LNCaP clone FGC (cell line): ENCODE measurements around the gene TUNAR.

Experiments used
- DNase-seq: peaks from one replicate; pipeline ENCODE4 v3.0.0-alpha.2; 2011; ENCODE audit warnings: low read depth
- H3K4me3 ChIP-seq: 2 replicates; pipeline ENCODE4 v1.5.1; 2011; ENCODE audit warnings: mild to moderate bottlenecking, low read depth, low read length, control low read depth
- CTCF ChIP-seq: IDR thresholded peaks from 2 replicates; pipeline ENCODE4 v1.5.1; 2012; ENCODE audit warnings: mild to moderate bottlenecking; ENCODE audit not compliant: control insufficient read depth, insufficient read depth; ENCODE audit errors: extremely low read depth

Gene TUNAR

GRCh38 chr14:95870772-95871171 lies 5.9 kb upstream of the TUNAR start:
- H3K4me3 ChIP-seq, result no peak overlapping the region
- no peak for DNase-seq
- no peak for TF ChIP-seq CTCF

GRCh38 chr14:95871531-95871930 lies 5.1 kb upstream of the TUNAR start:
- no peak for DNase-seq
- TF ChIP-seq CTCF, result no peak

GRCh38 chr14:95872777-95873176 lies 3.9 kb upstream of the TUNAR start:
- no peak overlapping the region for H3K4me3 ChIP-seq
- no peak for TF ChIP-seq CTCF
- no peak for DNase-seq

More at GRCh38 chr14:95871531-95871930, 5.1 kb upstream of the TUNAR start:
- H3K4me3 ChIP-seq, result no peak overlapping the region

DNA sequence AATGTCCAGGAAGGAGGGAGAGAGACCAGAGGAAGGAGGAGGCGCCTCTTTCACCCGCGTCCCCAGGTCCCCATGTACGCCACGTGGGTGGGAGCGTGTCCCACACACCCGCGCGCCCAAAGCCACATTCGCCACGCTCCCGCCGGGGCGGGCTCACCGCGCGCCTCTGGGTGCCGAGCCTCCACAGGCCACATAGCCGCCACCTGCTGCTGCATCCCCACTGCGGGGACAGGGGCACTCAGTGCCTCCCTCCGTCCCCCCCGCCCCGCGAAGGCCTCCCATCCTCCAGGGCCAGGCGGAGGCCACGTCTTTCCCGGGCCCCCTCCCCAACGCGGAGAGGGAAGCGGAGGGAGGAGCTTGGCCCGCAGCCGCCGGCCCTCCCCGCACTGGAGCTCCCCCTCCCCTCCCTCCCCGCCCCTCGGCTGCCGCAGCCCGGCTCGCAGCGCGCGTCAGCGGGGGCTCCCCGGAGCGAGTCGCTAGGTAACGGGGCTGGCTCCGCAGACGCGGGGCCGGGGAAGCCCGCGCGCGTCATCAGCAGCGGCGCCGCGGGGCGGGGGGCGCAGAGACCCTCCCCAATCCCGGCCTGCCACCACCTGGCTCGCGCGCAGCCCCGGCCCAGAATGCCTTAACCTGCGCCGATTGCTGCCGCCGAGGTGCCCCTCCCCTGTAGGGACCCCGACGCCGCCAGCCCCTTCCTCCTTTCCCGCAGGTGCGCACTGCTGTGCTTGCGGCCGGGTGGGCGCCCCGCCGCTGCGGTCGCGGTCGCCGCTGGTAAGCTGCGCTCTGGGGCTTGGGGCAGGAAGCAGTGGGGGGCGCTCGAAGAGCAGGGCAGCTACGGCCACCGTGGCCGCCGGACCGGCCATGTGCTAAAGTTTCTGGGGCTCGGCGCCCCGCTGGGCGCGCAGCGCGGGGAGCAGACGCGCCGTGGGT lies 536 bp upstream of the TUNAR start:
- no peak overlapping the region for H3K4me3 ChIP-seq
- no peak for DNase-seq
- no peak for TF ChIP-seq CTCF

DNA sequence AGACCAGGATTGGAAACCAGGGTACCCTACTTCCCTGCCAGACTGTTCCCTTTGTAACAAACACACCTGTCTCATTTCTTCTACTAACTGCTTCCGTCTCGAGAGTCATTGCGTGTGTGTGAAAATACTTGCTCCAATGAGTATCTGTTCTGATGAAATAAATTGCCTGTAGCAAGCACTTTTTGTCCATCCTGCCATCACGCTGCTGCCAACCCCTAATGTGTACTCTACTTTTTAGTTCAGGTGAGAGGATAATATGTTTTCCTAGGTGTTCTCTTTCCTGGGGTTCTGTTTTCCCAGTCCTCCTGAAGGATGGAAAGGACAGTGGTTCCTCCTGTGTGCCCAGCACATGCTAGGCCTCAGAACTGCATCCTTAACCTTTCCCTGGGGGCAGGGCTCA lies 1.0 kb downstream of the TUNAR start:
- H3K4me3 ChIP-seq, result no peak overlapping the region
- DNase-seq, result no peak
- TF ChIP-seq CTCF, result no peak

DNA sequence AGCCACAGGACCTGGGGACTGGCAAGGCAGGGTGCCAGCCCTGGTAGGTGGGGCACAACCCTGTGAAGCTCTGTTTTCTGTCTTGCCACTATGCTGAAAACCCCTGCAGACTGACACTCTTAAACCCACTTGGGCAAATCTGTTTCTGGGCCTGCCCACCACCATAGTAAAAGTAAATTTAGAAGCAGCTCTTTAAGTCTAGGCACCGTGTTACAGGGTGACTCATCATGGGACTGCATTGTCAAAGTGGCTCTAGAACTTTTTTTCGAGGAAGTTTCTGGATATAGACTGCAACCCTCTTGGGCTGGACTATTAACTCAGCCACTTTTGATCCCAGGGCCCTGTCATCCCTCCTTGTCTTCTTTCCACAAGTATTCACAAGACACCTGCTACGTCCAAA lies 7.7 kb downstream of the TUNAR start:
- H3K4me3 ChIP-seq, result no peak overlapping the region
- DNase-seq, result no peak
- TF ChIP-seq CTCF, result no peak

GRCh38 chr14:95885278-95885677 lies 8.6 kb downstream of the TUNAR start:
- no peak for TF ChIP-seq CTCF
- no peak for DNase-seq

More at GRCh38 chr14:95885278-95885677, 8.6 kb downstream of the TUNAR start:
- no peak overlapping the region for H3K4me3 ChIP-seq
